ENCODE data around the gene COQ4.

The COQ4 gene

GRCh38 chr9:128339761-128340690 is 17.4 kb downstream of the COQ4 start, which contains the start of gene SLC27A4:
Gene SLC27A4, plus strand, starts transcription at chr9:128340527. Its CDS starts 2,606 bp downstream, at chr9:128343133.
- TF ChIP-seq JUND (IDR thresholded peaks at IDR 0.05; ENCODE audit: low read depth), result no peak
- DNase-seq (ENCODE audit: low read depth in 1 of 2, low spot score in 1 of 2), result peak; percentile 94
- in situ Hi-C loops (cut with HindIII; ENCODE audit: low pct_unique_long_range_greater_than_20kb, low sequenced_read_pairs), result no loop called here

GRCh38 chr9:128340691-128341434 is 18.2 kb downstream of the COQ4 start:
- in situ Hi-C loops (cut with HindIII; ENCODE audit: low pct_unique_long_range_greater_than_20kb, low sequenced_read_pairs), result no loop called here
- DNase-seq (ENCODE audit: low read depth in 1 of 2, low spot score in 1 of 2), result no peak
- no peak for TF ChIP-seq JUND (IDR thresholded peaks at IDR 0.05; ENCODE audit: low read depth)

- DNase-seq (ENCODE audit: low read depth in 1 of 2, low spot score in 1 of 2), result peak; percentile 86 to 93
These were observed 18.8 kb downstream of the COQ4 start for GRCh38 chr9:128341435-128341849.

GRCh38 chr9:128342971-128343680 is 20.5 kb downstream of the COQ4 start:
- no peak for TF ChIP-seq JUND (IDR thresholded peaks at IDR 0.05; ENCODE audit: low read depth)
- in situ Hi-C loops (cut with HindIII; ENCODE audit: low pct_unique_long_range_greater_than_20kb, low sequenced_read_pairs), result no loop called here
- DNase-seq (ENCODE audit: low read depth in 1 of 2, low spot score in 1 of 2), result no peak

More at GRCh38 chr9:128341435-128341849, 18.8 kb downstream of the COQ4 start:
- in situ Hi-C loops (cut with HindIII; ENCODE audit: low pct_unique_long_range_greater_than_20kb, low sequenced_read_pairs), result no loop called here
- TF ChIP-seq JUND (IDR thresholded peaks at IDR 0.05; ENCODE audit: low read depth), result no peak

GRCh38 chr9:128343855-128344254 is 21.2 kb downstream of the COQ4 start:
- no peak for TF ChIP-seq JUND (IDR thresholded peaks at IDR 0.05; ENCODE audit: low read depth)
- DNase-seq (ENCODE audit: low read depth in 1 of 2, low spot score in 1 of 2), result no peak
- in situ Hi-C loops (cut with HindIII; ENCODE audit: low pct_unique_long_range_greater_than_20kb, low sequenced_read_pairs), result no loop called here

- in situ Hi-C loops (cut with HindIII; ENCODE audit: low pct_unique_long_range_greater_than_20kb, low sequenced_read_pairs), result no loop called here
- no peak for DNase-seq (ENCODE audit: low read depth in 1 of 2, low spot score in 1 of 2)
- no peak for TF ChIP-seq JUND (IDR thresholded peaks at IDR 0.05; ENCODE audit: low read depth)
These were observed 22.4 kb downstream of the COQ4 start for GRCh38 chr9:128344931-128345605.

- in situ Hi-C loops (cut with HindIII; ENCODE audit: low pct_unique_long_range_greater_than_20kb, low sequenced_read_pairs), result no loop called here
- TF ChIP-seq JUND (IDR thresholded peaks at IDR 0.05; ENCODE audit: low read depth), result no peak
- DNase-seq (ENCODE audit: low read depth in 1 of 2, low spot score in 1 of 2), result no peak
These were observed 26.5 kb downstream of the COQ4 start for GRCh38 chr9:128349125-128349524.

- in situ Hi-C loops (cut with HindIII; ENCODE audit: low pct_unique_long_range_greater_than_20kb, low sequenced_read_pairs), result no loop called here
- TF ChIP-seq JUND (IDR thresholded peaks at IDR 0.05; ENCODE audit: low read depth), result no peak
These were observed 27.1 kb downstream of the COQ4 start for GRCh38 chr9:128349772-128350171.

GRCh38 chr9:128355451-128355850 is 32.8 kb downstream of the COQ4 start:
- TF ChIP-seq JUND (IDR thresholded peaks at IDR 0.05; ENCODE audit: low read depth), result no peak
- in situ Hi-C loops (cut with HindIII; ENCODE audit: low pct_unique_long_range_greater_than_20kb, low sequenced_read_pairs), result no loop called here
- DNase-seq (ENCODE audit: low read depth in 1 of 2, low spot score in 1 of 2), result no peak

More at GRCh38 chr9:128349772-128350171, 27.1 kb downstream of the COQ4 start:
- no peak for DNase-seq (ENCODE audit: low read depth in 1 of 2, low spot score in 1 of 2)

- DNase-seq (ENCODE audit: low read depth in 1 of 2, low spot score in 1 of 2), result no peak
- in situ Hi-C loops (cut with HindIII; ENCODE audit: low pct_unique_long_range_greater_than_20kb, low sequenced_read_pairs), result no loop called here
- TF ChIP-seq JUND (IDR thresholded peaks at IDR 0.05; ENCODE audit: low read depth), result no peak
These were observed 35.5 kb downstream of the COQ4 start for GRCh38 chr9:128358090-128358489.

- in situ Hi-C loops (cut with HindIII; ENCODE audit: low pct_unique_long_range_greater_than_20kb, low sequenced_read_pairs), result no loop called here
- no peak for TF ChIP-seq JUND (IDR thresholded peaks at IDR 0.05; ENCODE audit: low read depth)
These were observed 36.2 kb downstream of the COQ4 start for GRCh38 chr9:128358861-128359260.

GRCh38 chr9:128360826-128361225 is 38.2 kb downstream of the COQ4 start:
- no peak for DNase-seq (ENCODE audit: low read depth in 1 of 2, low spot score in 1 of 2)
- no peak for TF ChIP-seq JUND (IDR thresholded peaks at IDR 0.05; ENCODE audit: low read depth)
- in situ Hi-C loops (cut with HindIII; ENCODE audit: low pct_unique_long_range_greater_than_20kb, low sequenced_read_pairs), result no loop called here

More at GRCh38 chr9:128358861-128359260, 36.2 kb downstream of the COQ4 start:
- DNase-seq (ENCODE audit: low read depth in 1 of 2, low spot score in 1 of 2), result no peak
